GM21423 (cell line): Measurements from ENCODE around the gene DIS3L2.
"Not testable (repeated sequence)": the region's sequence is repeated elsewhere in the genome, so short reads cannot be mapped to it uniquely, and the experiment has no call there.

ENCODE experiments used
- ATAC-seq: cut with Tn5 transposase; IDR thresholded peaks from one replicate; pipeline ENCODE4 v1.9.1; 2021; ENCODE audit warnings: mild to moderate bottlenecking, moderate library complexity; ENCODE audit not compliant: unreplicated experiment

DIS3L2 gene

DNA sequence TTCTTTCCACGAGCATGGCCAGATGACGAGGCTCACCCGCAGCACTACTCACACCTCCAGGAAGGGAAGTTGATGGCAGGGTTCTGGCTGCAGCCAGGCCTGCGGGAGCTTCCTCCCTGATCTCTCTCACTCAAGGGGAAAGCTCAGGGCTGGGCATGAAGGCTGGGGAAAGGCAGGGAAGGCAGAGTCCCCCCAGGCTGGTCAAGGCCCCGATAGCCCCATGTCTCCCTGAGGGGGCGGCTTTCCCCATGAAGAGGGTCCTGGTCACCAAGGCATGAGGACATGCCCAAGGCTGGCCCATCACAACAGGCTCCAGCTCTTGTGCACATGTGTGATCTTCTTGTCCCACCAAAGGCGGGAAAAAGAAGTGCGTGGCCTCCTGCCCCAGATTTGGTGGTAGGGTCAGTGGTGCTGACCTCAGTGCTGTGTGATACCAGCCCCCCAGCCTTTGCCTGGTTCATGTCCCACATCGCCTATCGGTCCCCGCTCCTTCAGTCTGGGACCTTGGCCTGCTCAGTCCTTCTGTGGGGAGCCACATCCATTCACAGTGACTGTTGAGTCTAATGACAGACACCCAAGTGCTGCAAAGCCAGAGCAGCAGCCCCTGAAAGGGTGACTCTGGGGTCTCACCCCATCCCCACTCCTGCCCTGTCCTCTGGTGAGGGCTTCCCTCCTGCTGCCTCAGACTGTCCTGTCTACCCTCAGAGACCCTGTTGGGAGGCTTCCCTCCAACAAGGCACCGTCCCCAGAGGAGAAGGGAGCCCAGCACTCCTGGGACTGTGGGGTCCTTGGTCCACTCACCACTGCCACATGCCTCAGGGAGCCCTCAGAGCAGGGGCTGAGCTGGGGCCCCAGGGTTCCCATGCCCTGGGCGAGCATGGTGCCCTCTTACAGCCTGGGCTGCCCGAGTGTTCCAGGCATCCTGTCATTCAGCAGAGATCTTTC is 367.3 kb downstream of the DIS3L2 start:
- no peak for ATAC-seq

- ATAC-seq: no peak
Measured at GRCh38 chr2:232329716-232330067, 368.2 kb downstream of the DIS3L2 start.

DNA sequence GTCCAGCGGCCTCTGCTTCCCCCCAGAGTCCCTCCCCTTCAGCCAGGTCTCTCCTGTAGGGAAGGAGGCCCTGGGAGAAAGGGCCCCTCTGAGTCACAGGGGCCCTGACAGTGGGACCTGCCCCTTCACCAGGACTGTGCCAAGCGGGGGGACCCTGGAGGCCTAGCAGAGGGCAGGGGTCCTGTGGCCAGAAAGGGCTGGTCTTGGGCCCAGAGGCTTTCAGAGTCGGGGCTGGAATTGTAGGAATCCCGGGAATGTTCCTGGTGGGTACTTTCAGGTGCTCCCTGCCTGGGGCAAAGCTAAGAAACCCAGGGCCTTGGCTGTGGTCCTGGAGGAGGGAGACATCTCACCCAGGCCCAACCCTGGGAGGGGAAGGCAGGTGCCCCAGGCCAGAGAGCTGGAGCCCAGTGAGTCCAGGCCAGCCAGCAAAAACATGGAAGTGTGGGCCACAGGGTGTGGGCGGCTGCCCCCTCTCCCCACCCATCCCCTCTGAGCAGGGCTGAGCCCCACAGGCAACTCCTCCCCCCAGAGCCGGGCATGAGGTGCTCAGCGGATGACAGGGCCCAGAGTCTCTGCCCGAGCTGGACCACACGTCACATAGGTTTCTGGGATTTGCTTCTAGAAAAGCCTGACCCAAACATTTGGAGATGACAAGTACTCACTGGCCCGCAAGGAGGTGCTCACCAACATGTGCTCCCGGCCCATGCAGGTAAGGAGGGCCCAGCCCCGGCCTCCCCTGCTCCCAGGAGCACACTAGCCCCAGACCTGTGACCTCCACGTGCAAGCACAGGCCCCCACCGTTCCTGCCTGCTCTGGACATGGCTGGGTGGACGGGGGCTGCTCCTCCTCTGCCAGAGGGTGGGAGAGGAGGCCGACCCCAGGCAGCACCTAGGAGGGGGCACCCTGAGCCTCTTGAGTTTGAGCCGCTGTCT is 368.8 kb downstream of the DIS3L2 start:
- no peak for ATAC-seq

- ATAC-seq: not testable (repeated sequence)
Measured at GRCh38 chr2:232331061-232331460, 369.5 kb downstream of the DIS3L2 start.

- not testable (repeated sequence) for ATAC-seq
Measured at GRCh38 chr2:232331641-232332040, 370.1 kb downstream of the DIS3L2 start.

- ATAC-seq: not testable (repeated sequence)
Measured at GRCh38 chr2:232332244-232332939, 370.9 kb downstream of the DIS3L2 start.

DNA sequence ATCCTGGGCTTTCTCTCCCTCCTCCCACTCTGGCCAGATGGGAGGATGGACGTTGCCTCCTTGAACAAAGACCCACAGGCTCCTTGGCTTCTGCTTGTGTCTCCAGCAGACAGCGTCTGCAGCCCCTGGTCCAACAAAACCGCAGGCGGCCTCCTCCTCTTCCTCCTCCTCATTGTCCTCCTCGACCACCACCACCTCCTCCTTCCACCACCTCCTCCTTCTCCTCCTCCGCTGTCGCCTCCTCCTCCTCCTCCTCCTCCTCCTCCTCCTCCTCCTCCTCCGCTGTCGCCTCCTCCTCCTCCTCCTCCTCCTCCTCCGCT is 371.4 kb downstream of the DIS3L2 start:
- no peak for ATAC-seq

DNA sequence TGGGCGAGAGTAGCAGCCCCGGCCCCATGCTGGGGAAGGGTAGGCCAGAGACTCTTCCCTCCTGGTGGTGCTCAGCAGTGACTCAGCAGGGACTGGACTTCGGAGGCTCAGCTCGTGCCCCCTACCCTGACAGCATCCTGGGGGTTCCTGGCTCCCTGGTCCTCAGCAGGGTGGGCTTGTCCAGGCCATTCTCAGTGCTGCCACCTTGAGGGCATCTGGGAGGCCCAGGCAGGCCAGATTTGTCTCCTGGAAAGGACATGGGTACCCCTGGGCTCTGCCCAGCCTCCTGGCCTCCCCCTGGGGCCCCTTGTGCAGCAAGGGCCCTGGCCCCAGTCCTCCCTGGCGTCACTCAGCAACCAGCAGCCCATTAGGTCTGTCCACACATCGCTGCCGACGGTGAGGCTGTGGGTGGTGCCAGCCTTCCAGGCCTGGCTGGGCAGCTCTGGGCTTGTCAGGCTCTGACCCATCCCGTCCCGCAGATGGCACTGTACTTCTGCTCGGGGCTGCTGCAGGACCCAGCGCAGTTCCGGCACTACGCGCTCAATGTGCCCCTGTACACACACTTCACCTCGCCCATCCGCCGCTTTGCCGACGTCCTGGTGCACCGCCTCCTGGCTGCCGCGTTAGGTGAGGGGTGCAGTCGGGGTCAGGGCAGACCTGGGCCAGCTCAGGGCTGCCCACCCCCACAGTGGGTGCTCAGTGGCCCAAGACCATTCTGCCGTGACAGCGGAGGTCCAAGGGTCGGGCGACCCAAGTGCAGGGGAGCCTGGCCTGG is 372.0 kb downstream of the DIS3L2 start:
- ATAC-seq: no peak

GRCh38 chr2:232334136-232334884 is 372.8 kb downstream of the DIS3L2 start:
- ATAC-seq: not testable (repeated sequence)

- ATAC-seq: not testable (repeated sequence)
Measured at GRCh38 chr2:232334885-232335205, 373.3 kb downstream of the DIS3L2 start.

DNA sequence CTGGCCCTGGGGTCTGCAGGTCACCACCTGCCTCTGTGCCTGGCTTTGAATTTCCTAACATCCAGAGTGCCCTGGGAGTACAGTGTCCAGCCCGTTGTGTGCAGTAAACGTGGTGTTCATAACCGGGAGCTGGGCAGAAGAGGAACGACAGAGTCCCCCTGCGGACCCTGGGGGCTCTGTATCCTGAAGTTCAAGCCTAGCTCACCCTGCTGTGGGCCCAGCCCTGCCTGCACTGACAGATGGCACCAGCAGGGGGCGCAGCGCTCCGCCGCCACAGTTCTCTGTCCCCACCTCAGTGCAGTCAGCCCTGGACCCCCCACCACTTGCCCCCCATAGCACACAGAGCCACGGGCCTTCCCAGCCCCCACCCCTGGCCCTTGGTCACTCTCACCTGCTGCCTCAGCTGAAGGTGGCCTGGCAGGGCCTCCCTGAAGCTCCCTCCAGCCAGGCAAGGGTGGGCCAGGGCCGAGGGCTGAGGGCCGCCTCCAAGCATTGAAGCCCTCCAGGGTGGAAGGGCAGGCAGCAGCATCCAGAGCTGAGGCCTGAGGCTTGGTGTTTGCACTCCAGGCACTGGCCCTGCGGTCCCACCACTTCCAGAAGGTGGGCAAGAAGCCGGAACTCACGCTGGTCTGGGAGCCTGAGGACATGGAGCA is 373.8 kb downstream of the DIS3L2 start:
- ATAC-seq: not testable (repeated sequence)

DNA sequence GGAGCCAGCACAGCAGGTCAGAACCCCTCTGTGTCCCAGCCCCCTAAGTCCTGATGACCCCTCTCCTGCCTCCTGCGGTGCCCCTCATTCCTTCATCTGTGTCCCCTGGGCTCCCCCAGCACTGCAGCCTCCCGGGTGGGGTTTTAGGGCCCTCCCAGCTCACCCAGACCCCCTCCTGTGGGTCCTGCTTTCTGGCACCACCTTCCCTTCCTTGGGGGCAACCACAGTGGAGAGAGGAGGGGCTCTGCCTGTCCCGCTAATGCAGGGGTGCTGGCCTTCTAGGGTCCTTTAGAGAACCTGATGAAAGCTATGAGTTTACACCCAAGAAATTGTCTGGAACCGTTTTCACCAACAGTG is 374.3 kb downstream of the DIS3L2 start:
- ATAC-seq: no peak

- ATAC-seq: no peak
Measured at GRCh38 chr2:232336241-232336736, 374.8 kb downstream of the DIS3L2 start.

DNA sequence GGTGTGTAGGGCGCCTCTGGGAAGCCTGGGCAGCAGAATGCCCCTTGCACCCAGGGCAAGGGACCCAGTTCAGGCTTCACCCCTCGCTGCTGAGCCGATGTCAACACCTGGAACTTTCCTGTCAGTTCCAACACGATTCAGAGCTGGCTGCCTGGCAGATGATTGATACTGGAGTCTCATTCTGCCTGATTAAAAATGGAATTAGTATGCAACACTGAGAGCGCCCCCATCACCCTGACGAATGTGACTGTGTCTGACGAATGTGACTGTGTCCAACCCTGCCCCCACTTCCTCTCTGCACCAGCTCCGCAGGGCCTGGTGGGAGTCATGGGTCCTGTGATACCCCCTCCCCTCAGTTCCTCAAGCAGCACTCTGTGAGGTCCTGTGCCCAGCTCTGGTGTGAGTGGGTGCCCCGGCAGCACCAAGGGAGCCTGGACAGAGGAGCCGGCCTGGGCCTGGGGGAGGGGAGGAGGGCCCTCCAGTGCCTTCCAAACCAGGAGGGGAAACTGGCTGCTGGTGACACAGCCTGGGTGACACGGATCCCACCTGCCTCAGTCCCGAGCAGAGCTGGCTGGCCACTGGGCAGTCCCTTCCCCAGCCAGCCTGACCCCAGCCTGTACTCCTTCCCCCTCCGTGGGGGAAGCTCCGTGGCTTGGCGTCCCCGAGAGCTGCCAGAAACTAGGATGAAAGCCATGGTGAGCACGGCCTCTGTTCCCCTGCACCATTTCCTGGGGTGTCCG is 375.6 kb downstream of the DIS3L2 start:
- ATAC-seq: no peak

DNA sequence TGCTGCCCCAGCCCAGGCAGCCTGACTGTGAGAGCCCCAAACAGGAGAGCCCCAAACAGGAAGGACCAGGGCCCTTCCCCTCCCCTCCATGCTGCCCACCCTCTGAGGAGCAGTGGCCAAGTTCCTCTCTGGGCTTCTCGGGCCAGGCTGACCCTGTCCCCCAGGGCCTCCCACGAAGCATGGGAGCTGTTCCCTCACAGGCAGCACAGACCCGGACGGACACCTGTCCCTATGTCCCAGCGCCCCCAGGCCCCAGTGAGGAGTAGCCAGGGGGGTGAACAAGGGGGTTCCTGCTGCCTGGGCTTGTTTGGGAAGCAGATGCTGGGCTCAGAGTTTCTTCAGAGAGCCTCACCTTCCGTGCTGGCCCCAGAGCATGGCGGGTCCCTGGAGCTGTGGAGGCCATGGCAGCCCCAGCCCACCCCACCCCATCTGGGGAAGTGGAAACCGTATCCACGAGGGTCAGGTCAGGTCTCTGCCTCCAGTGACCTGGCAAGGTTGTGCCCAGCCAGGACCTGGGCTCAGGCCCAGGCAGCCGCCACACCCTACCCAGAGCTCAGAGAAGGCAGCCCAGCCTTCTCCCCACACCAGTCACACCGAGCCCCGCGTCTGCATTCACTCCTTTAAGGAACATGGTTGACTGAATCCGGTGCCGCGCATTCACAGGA is 376.7 kb downstream of the DIS3L2 start:
- not testable (repeated sequence) for ATAC-seq

DNA sequence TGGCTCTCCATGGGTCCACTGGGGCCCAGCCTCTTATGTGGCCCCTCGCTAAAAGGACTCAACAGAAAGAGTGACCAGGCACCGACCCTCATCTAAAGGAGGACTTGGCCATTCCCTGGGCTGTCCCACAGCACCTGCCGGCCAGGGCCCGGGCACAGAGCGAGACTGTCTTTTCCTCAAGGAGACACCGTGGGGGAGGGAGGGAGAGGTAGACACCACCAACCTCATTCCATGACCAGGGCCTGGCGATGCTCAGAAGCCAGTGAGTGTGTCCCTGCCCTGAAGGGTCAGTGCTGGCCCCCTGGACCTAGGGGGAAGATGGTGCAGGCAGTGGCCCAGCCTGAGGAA is 377.2 kb downstream of the DIS3L2 start:
- ATAC-seq: no peak

DNA sequence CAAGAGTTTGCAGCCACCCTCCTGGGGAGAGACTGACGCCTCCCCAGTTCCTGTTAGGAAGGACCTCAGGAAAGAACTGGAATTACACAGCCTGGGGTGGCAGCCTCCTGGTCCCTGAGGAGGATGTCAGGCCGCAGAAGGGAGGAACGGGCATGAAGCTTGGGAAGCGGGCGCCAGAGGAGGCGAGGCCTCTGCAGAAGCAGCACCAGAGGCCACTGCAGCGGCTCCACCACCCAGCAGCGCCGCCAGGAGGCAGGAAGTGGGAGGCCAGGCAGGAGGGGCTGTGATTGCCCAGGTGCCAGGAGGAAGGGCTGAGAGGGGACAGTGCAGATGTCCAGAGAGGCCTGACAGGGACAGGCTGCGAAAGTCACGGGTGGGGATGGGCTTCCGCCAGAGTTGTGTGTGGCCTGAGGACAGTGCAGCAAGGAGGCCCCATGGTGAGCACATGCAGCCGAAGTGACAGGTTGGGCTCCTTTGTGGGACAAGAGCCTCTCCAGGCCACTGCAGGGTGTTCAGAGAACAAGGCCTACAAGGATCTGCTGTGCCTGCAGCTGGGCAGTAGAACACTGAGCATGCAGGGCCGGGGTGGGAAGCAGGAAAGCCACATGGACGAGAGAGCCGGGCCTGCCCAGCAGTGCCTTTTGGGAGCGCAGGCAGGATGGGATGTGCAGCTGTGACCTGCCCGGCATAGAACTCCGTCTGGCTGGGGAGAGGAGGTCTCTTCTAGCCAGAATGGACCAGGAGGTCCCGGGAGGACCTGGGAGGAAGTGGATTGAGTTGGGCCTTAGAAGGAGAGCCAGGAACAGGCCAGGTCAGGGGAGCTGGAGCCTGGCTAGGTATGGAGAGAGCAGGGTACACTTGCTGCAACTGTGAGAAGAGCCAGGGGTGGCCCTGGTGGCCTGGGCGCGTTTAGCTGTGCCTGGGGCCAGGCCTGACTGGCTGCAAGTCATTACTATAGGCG is 377.9 kb downstream of the DIS3L2 start:
- no peak for ATAC-seq
